ENCODE results near the gene ADGRL3.
A peak's percentile ranks its signal among the peaks of the same experiment; 100 is the strongest.

The ADGRL3 gene

GRCh38 chr4:61200187-61200915 is at the start of gene ADGRL3:
Gene ADGRL3, plus strand, starts transcription at chr4:61200326.
- Histone ChIP-seq H3K27me3 (ENCODE audit: insufficient read depth, low read length) (peaks cover 97% of the 10 kb centered on the region), H3K79me2 (ENCODE audit: control insufficient read depth, insufficient read depth, low read length, unreplicated experiment) (no peaks in the 10 kb centered on the region), H3K4me1 (ENCODE audit: control insufficient read depth, insufficient read depth, low read length, unreplicated experiment) (peaks cover 11% of the 10 kb centered on the region), H2AFZ (ENCODE audit: low read length, unreplicated experiment) (peak within 1 kb of the TSS; percentile 89), H3K4me3 (ENCODE audit: low read depth, low read length) (peak within 1 kb of the TSS; percentile 83), H3K27ac (ENCODE audit: low read depth, low read length) (no peak within 1 kb of the TSS), H3K36me3 (ENCODE audit: insufficient read depth, low read length) (no peaks in the 10 kb centered on the region)

GRCh38 chr4:61152433-61152832 is 47.7 kb upstream of the ADGRL3 start:
- H3K4me1 ChIP-seq (ENCODE audit: control insufficient read depth, insufficient read depth, low read length, unreplicated experiment) = no peaks in the 10 kb centered on the region
- peaks cover 38% of the 10 kb centered on the region for H3K27me3 ChIP-seq (ENCODE audit: insufficient read depth, low read length)
- H3K4me3 ChIP-seq (ENCODE audit: low read depth, low read length) = no peak overlapping the region
- H3K36me3 ChIP-seq (ENCODE audit: insufficient read depth, low read length) = no peaks in the 10 kb centered on the region
- no peak overlapping the region for H3K27ac ChIP-seq (ENCODE audit: low read depth, low read length)
- H2AFZ ChIP-seq (ENCODE audit: low read length, unreplicated experiment) = no peak overlapping the region
- H3K79me2 ChIP-seq (ENCODE audit: control insufficient read depth, insufficient read depth, low read length, unreplicated experiment) = no peaks in the 10 kb centered on the region

GRCh38 chr4:61160478-61160877 is 39.6 kb upstream of the ADGRL3 start:
- Histone ChIP-seq H3K4me1 (ENCODE audit: control insufficient read depth, insufficient read depth, low read length, unreplicated experiment) (no peaks in the 10 kb centered on the region), H3K4me3 (ENCODE audit: low read depth, low read length) (no peak overlapping the region), H2AFZ (ENCODE audit: low read length, unreplicated experiment) (no peak overlapping the region), H3K79me2 (ENCODE audit: control insufficient read depth, insufficient read depth, low read length, unreplicated experiment) (no peaks in the 10 kb centered on the region), H3K27me3 (ENCODE audit: insufficient read depth, low read length) (peaks cover 40% of the 10 kb centered on the region), H3K27ac (ENCODE audit: low read depth, low read length) (no peak overlapping the region), H3K36me3 (ENCODE audit: insufficient read depth, low read length) (no peaks in the 10 kb centered on the region)

- Histone ChIP-seq H3K27me3 (ENCODE audit: insufficient read depth, low read length) (peaks cover 48% of the 10 kb centered on the region), H3K79me2 (ENCODE audit: control insufficient read depth, insufficient read depth, low read length, unreplicated experiment) (no peaks in the 10 kb centered on the region), H3K4me3 (ENCODE audit: low read depth, low read length) (no peak overlapping the region), H3K4me1 (ENCODE audit: control insufficient read depth, insufficient read depth, low read length, unreplicated experiment) (no peaks in the 10 kb centered on the region), H2AFZ (ENCODE audit: low read length, unreplicated experiment) (no peak overlapping the region), H3K27ac (ENCODE audit: low read depth, low read length) (no peak overlapping the region), H3K36me3 (ENCODE audit: insufficient read depth, low read length) (no peaks in the 10 kb centered on the region)
These were observed 38.0 kb upstream of the ADGRL3 start for GRCh38 chr4:61162116-61162515.

GRCh38 chr4:61173799-61174198 is 26.3 kb upstream of the ADGRL3 start:
- no peak overlapping the region for H3K27ac ChIP-seq (ENCODE audit: low read depth, low read length)
- no peaks in the 10 kb centered on the region for H3K36me3 ChIP-seq (ENCODE audit: insufficient read depth, low read length)
- H3K79me2 ChIP-seq (ENCODE audit: control insufficient read depth, insufficient read depth, low read length, unreplicated experiment) = no peaks in the 10 kb centered on the region
- H3K4me1 ChIP-seq (ENCODE audit: control insufficient read depth, insufficient read depth, low read length, unreplicated experiment) = no peaks in the 10 kb centered on the region
- H3K27me3 ChIP-seq (ENCODE audit: insufficient read depth, low read length) = peaks cover 9% of the 10 kb centered on the region; the same call in 1 of the 2 replicates
- H2AFZ ChIP-seq (ENCODE audit: low read length, unreplicated experiment) = no peak overlapping the region
- no peak overlapping the region for H3K4me3 ChIP-seq (ENCODE audit: low read depth, low read length)

GRCh38 chr4:61175495-61175894 is 24.6 kb upstream of the ADGRL3 start:
- H3K27me3 ChIP-seq (ENCODE audit: insufficient read depth, low read length) = 0 out of 2 replicates have a peak, but pooled peaks cover 3% of the 10 kb centered on the region
- no peak overlapping the region for H2AFZ ChIP-seq (ENCODE audit: low read length, unreplicated experiment)

GRCh38 chr4:61177367-61177766 is 22.8 kb upstream of the ADGRL3 start:
- H2AFZ ChIP-seq (ENCODE audit: low read length, unreplicated experiment) = no peak overlapping the region
- no peak overlapping the region for H3K4me3 ChIP-seq (ENCODE audit: low read depth, low read length)
- no peaks in the 10 kb centered on the region for H3K79me2 ChIP-seq (ENCODE audit: control insufficient read depth, insufficient read depth, low read length, unreplicated experiment)
- H3K27ac ChIP-seq (ENCODE audit: low read depth, low read length) = no peak overlapping the region
- peaks cover 18% of the 10 kb centered on the region for H3K27me3 ChIP-seq (ENCODE audit: insufficient read depth, low read length)
- H3K4me1 ChIP-seq (ENCODE audit: control insufficient read depth, insufficient read depth, low read length, unreplicated experiment) = no peaks in the 10 kb centered on the region
- no peaks in the 10 kb centered on the region for H3K36me3 ChIP-seq (ENCODE audit: insufficient read depth, low read length)

More at GRCh38 chr4:61175495-61175894, 24.6 kb upstream of the ADGRL3 start:
- H3K36me3 ChIP-seq (ENCODE audit: insufficient read depth, low read length) = no peaks in the 10 kb centered on the region
- no peak overlapping the region for H3K27ac ChIP-seq (ENCODE audit: low read depth, low read length)
- H3K79me2 ChIP-seq (ENCODE audit: control insufficient read depth, insufficient read depth, low read length, unreplicated experiment) = no peaks in the 10 kb centered on the region
- H3K4me1 ChIP-seq (ENCODE audit: control insufficient read depth, insufficient read depth, low read length, unreplicated experiment) = no peaks in the 10 kb centered on the region
- no peak overlapping the region for H3K4me3 ChIP-seq (ENCODE audit: low read depth, low read length)

GRCh38 chr4:61180405-61180804 is 19.7 kb upstream of the ADGRL3 start:
- no peaks in the 10 kb centered on the region for H3K36me3 ChIP-seq (ENCODE audit: insufficient read depth, low read length)
- no peak overlapping the region for H3K4me3 ChIP-seq (ENCODE audit: low read depth, low read length)
- no peak overlapping the region for H2AFZ ChIP-seq (ENCODE audit: low read length, unreplicated experiment)
- H3K79me2 ChIP-seq (ENCODE audit: control insufficient read depth, insufficient read depth, low read length, unreplicated experiment) = no peaks in the 10 kb centered on the region
- no peak overlapping the region for H3K27ac ChIP-seq (ENCODE audit: low read depth, low read length)
- H3K27me3 ChIP-seq (ENCODE audit: insufficient read depth, low read length) = peaks cover 28% of the 10 kb centered on the region
- no peaks in the 10 kb centered on the region for H3K4me1 ChIP-seq (ENCODE audit: control insufficient read depth, insufficient read depth, low read length, unreplicated experiment)

GRCh38 chr4:61182915-61183314 is 17.2 kb upstream of the ADGRL3 start:
- Histone ChIP-seq H3K27ac (ENCODE audit: low read depth, low read length) (no peak overlapping the region), H3K4me1 (ENCODE audit: control insufficient read depth, insufficient read depth, low read length, unreplicated experiment) (no peaks in the 10 kb centered on the region), H3K79me2 (ENCODE audit: control insufficient read depth, insufficient read depth, low read length, unreplicated experiment) (no peaks in the 10 kb centered on the region), H3K27me3 (ENCODE audit: insufficient read depth, low read length) (peaks cover 28% of the 10 kb centered on the region), H3K36me3 (ENCODE audit: insufficient read depth, low read length) (no peaks in the 10 kb centered on the region), H3K4me3 (ENCODE audit: low read depth, low read length) (no peak overlapping the region), H2AFZ (ENCODE audit: low read length, unreplicated experiment) (no peak overlapping the region)

- no peak overlapping the region for H3K4me3 ChIP-seq (ENCODE audit: low read depth, low read length)
- no peaks in the 10 kb centered on the region for H3K4me1 ChIP-seq (ENCODE audit: control insufficient read depth, insufficient read depth, low read length, unreplicated experiment)
- H2AFZ ChIP-seq (ENCODE audit: low read length, unreplicated experiment) = no peak overlapping the region
- H3K79me2 ChIP-seq (ENCODE audit: control insufficient read depth, insufficient read depth, low read length, unreplicated experiment) = no peaks in the 10 kb centered on the region
- no peaks in the 10 kb centered on the region for H3K36me3 ChIP-seq (ENCODE audit: insufficient read depth, low read length)
- peaks cover 29% of the 10 kb centered on the region for H3K27me3 ChIP-seq (ENCODE audit: insufficient read depth, low read length)
- H3K27ac ChIP-seq (ENCODE audit: low read depth, low read length) = no peak overlapping the region
These were observed 14.8 kb upstream of the ADGRL3 start for GRCh38 chr4:61185288-61185687.

GRCh38 chr4:61192392-61192791 is 7.7 kb upstream of the ADGRL3 start:
- Histone ChIP-seq H3K27ac (ENCODE audit: low read depth, low read length) (no peak overlapping the region), H3K4me3 (ENCODE audit: low read depth, low read length) (no peak overlapping the region), H3K4me1 (ENCODE audit: control insufficient read depth, insufficient read depth, low read length, unreplicated experiment) (no peaks in the 10 kb centered on the region), H3K27me3 (ENCODE audit: insufficient read depth, low read length) (peaks cover 69% of the 10 kb centered on the region), H3K79me2 (ENCODE audit: control insufficient read depth, insufficient read depth, low read length, unreplicated experiment) (no peaks in the 10 kb centered on the region), H2AFZ (ENCODE audit: low read length, unreplicated experiment) (no peak overlapping the region), H3K36me3 (ENCODE audit: insufficient read depth, low read length) (no peaks in the 10 kb centered on the region)

All from ACC112 (cell line).